Fibroblast of lung (primary cell): ENCODE data around the gene RNF150. TPM values are rescaled to one million over a fixed set of nuclear protein-coding genes. Genes with fewer than 3 reads are reported as not detected.

Source experiments
- DNase-seq, 2 donors: peaks; one replicate each; pipeline versions ENCODE4 v3.0.0 to v3.0.0-alpha.2; 2010; ENCODE audit warnings: low read depth in 2 of 2
- H2AFZ ChIP-seq: 2 replicates; pipeline ENCODE4 v1.5.1; 2012; ENCODE audit warnings: low read length, control low read depth, inconsistent platforms
- H3K27ac ChIP-seq: 2 replicates; pipeline ENCODE4 v1.5.1; 2011; ENCODE audit warnings: low read length, control low read depth; ENCODE audit not compliant: insufficient read depth
- H3K27me3 ChIP-seq: 2 replicates; pipeline ENCODE4 v1.5.1; 2011; ENCODE audit warnings: mild to moderate bottlenecking, low read length; ENCODE audit not compliant: control insufficient read depth, insufficient read depth
- H3K36me3 ChIP-seq: 2 replicates; pipeline ENCODE4 v1.5.1; 2011; ENCODE audit warnings: low read length; ENCODE audit not compliant: control insufficient read depth, insufficient read depth
- H3K4me1 ChIP-seq: 2 replicates; pipeline ENCODE4 v1.5.1; 2011; ENCODE audit warnings: low read length; ENCODE audit not compliant: control insufficient read depth, insufficient read depth; ENCODE audit errors: extremely low read depth
- H3K4me2 ChIP-seq: 2 replicates; pipeline ENCODE4 v1.5.1; 2011; ENCODE audit warnings: low read length, control low read depth; ENCODE audit not compliant: insufficient read depth; ENCODE audit errors: extremely low read depth
- H3K4me3 ChIP-seq, 4 experiments: fragments of 200-600 bp in 1 of 4; sonication (generic) in 1 of 4; replicated peaks in 1 of 4; 2 replicates each; pipeline ENCODE4 v1.5.1; 2011 to 2016; ENCODE audit warnings: low read length in 4 of 4, low read depth in 3 of 4, mild to moderate bottlenecking in 3 of 4, control low read depth in 2 of 4, inconsistent platforms in 1 of 4, mixed read lengths in 1 of 4; ENCODE audit not compliant: insufficient read depth in 1 of 4; ENCODE audit errors: control extremely low read depth in 1 of 4
- H3K79me2 ChIP-seq: 2 replicates; pipeline ENCODE4 v1.5.1; 2012; ENCODE audit warnings: mild to moderate bottlenecking, low read length, inconsistent platforms; ENCODE audit not compliant: control insufficient read depth, insufficient read depth
- H3K9ac ChIP-seq: 2 replicates; pipeline ENCODE4 v1.5.1; 2011; ENCODE audit warnings: mild to moderate bottlenecking, low read length, control low read depth; ENCODE audit not compliant: insufficient read depth
- H3K9me3 ChIP-seq: 2 replicates; pipeline ENCODE4 v1.5.1; 2012; ENCODE audit warnings: low read depth, low read length; ENCODE audit not compliant: control insufficient read depth, insufficient read depth
- H4K20me1 ChIP-seq: 2 replicates; pipeline ENCODE4 v1.5.1; 2011; ENCODE audit warnings: low read length; ENCODE audit not compliant: control insufficient read depth, insufficient read depth; ENCODE audit errors: extremely low read depth
- CTCF ChIP-seq, 2 donors: IDR thresholded peaks in 1 of 2; conservative IDR thresholded peaks in 1 of 2; 1 replicate in 1 of 2; 2 replicates in 1 of 2; pipeline ENCODE4 v1.5.1; 2011 to 2012; ENCODE audit warnings: low read length in 2 of 2, control low read depth in 1 of 2, inconsistent platforms in 1 of 2, low read depth in 1 of 2, mild to moderate bottlenecking in 1 of 2
- EZH2 ChIP-seq: IDR thresholded peaks from 2 replicates; pipeline ENCODE4 v1.5.1; 2012; ENCODE audit warnings: low read length, control low read depth, mild to moderate bottlenecking; ENCODE audit errors: missing control alignments
- polyA plus RNA-seq, 2 donors: library from polyadenylated mRNA; depleted of rRNA in 1 of 2; stranded (reverse) in 1 of 2; unstranded in 1 of 2; fragments of >200 nt; gene quantifications; 2 replicates each; pipeline ENCODE4 v1.2.1, GENCODE V29; 2011 to 2012; ENCODE audit warnings: missing spikeins in 1 of 2
- total RNA-seq: library from RNA; depleted of rRNA; stranded (reverse); fragments of >200 nt; gene quantifications from 2 replicates; pipeline ENCODE4 v1.2.1, GENCODE V29; 2014

The RNF150 gene
- total and polyA plus RNA-seq, 2 donors (not counting 1 experiment from before 2014, with no cell fraction given), result 0.66 to 5.6 TPM

- H3K36me3 ChIP-seq, result no peaks in the 10 kb centered on the region
- H3K4me1 ChIP-seq, result no peaks in the 10 kb centered on the region
- H4K20me1 ChIP-seq, result no peaks in the 10 kb centered on the region
- no peak overlapping the region for H2AFZ ChIP-seq
- TF ChIP-seq EZH2, result no peak
- TF ChIP-seq CTCF (conservative IDR thresholded peaks at IDR 0.05 in 1 of 2, IDR thresholded peaks at IDR 0.05 in 1 of 2; ENCODE audit: low read depth in 1 of 2, low read length in 2 of 2), result peak; percentile 77 to 82
- DNase-seq, result peak; percentile 74 to 84
- H3K27ac ChIP-seq, result no peak overlapping the region
- H3K9me3 ChIP-seq, result no peaks in the 10 kb centered on the region
- H3K79me2 ChIP-seq, result no peaks in the 10 kb centered on the region
- no peak overlapping the region for H3K4me2 ChIP-seq
- no peaks in the 10 kb centered on the region for H3K27me3 ChIP-seq
- no peak overlapping the region for H3K4me3 ChIP-seq
- H3K9ac ChIP-seq, result no peak overlapping the region
Observed at GRCh38 chr4:140884431-140885058, 248.7 kb downstream of the RNF150 start.

GRCh38 chr4:140877781-140878180 is 255.5 kb downstream of the RNF150 start:
- H3K27ac ChIP-seq, result no peak overlapping the region
- no peaks in the 10 kb centered on the region for H4K20me1 ChIP-seq
- H3K9ac ChIP-seq, result no peak overlapping the region
- no peak overlapping the region for H2AFZ ChIP-seq
- peak in 1 of 2 donors; percentile 72 for DNase-seq
- H3K9me3 ChIP-seq, result no peaks in the 10 kb centered on the region
- no peaks in the 10 kb centered on the region for H3K4me1 ChIP-seq
- no peaks in the 10 kb centered on the region for H3K36me3 ChIP-seq
- no peaks in the 10 kb centered on the region for H3K27me3 ChIP-seq
- H3K4me3 ChIP-seq, result no peak overlapping the region
- TF ChIP-seq EZH2 (no peak), CTCF (conservative IDR thresholded peaks at IDR 0.05 in 1 of 2, IDR thresholded peaks at IDR 0.05 in 1 of 2; ENCODE audit: low read depth in 1 of 2, low read length in 2 of 2) (no peak)
- H3K79me2 ChIP-seq, result no peaks in the 10 kb centered on the region
- H3K4me2 ChIP-seq, result no peak overlapping the region

- no peaks in the 10 kb centered on the region for H3K27me3 ChIP-seq
- TF ChIP-seq EZH2 (no peak), CTCF (conservative IDR thresholded peaks at IDR 0.05 in 1 of 2, IDR thresholded peaks at IDR 0.05 in 1 of 2; ENCODE audit: low read depth in 1 of 2, low read length in 2 of 2) (no peak)
- no peaks in the 10 kb centered on the region for H3K9me3 ChIP-seq
- H4K20me1 ChIP-seq, result no peaks in the 10 kb centered on the region
- H3K4me1 ChIP-seq, result no peaks in the 10 kb centered on the region
- no peak overlapping the region for H3K4me3 ChIP-seq
- DNase-seq, result peak; percentile 58 to 77
- no peak overlapping the region for H3K27ac ChIP-seq
- no peak overlapping the region for H2AFZ ChIP-seq
- H3K79me2 ChIP-seq, result no peaks in the 10 kb centered on the region
- H3K36me3 ChIP-seq, result no peaks in the 10 kb centered on the region
- no peak overlapping the region for H3K9ac ChIP-seq
- peak overlapping the region; percentile 23 for H3K4me2 ChIP-seq
Observed at GRCh38 chr4:140876615-140877364, 256.5 kb downstream of the RNF150 start.
